HS-5 (cell line): Measurements from ENCODE around the gene C18orf32.
"Not testable (repeated sequence)": the region's sequence is repeated elsewhere in the genome, so short reads cannot be mapped to it uniquely, and the experiment has no call there.

ENCODE experiments used
- DNase-seq: peaks from one replicate; pipeline ENCODE4 v3.0.0-alpha.2; 2012; ENCODE audit warnings: low read depth

C18orf32 gene

GRCh38 chr18:49486953-49487710 lies at the start of gene C18orf32:
C18orf32 (minus strand) TSS chr18:49487234; CDS start chr18:49483748, 3,486 bp downstream.
- peak; percentile 61 for DNase-seq

- no peak for DNase-seq
These were observed 48.0 kb upstream of the C18orf32 start for GRCh38 chr18:49534846-49535601.

- no peak for DNase-seq
These were observed 44.7 kb upstream of the C18orf32 start for GRCh38 chr18:49531678-49532153.

GRCh38 chr18:49529596-49529995 lies 42.6 kb upstream of the C18orf32 start:
- no peak for DNase-seq

- no peak for DNase-seq
These were observed 40.7 kb upstream of the C18orf32 start for GRCh38 chr18:49527631-49528327.

GRCh38 chr18:49525981-49526380 lies 38.9 kb upstream of the C18orf32 start:
- no peak for DNase-seq

GRCh38 chr18:49524951-49525350 lies 37.9 kb upstream of the C18orf32 start:
- no peak for DNase-seq

- no peak for DNase-seq
These were observed 37.3 kb upstream of the C18orf32 start for GRCh38 chr18:49524349-49524748.

- DNase-seq = not testable (repeated sequence)
These were observed 36.6 kb upstream of the C18orf32 start for GRCh38 chr18:49523580-49524093.

- no peak for DNase-seq
These were observed 34.3 kb upstream of the C18orf32 start for GRCh38 chr18:49521216-49521835.

GRCh38 chr18:49520661-49521145 lies 33.7 kb upstream of the C18orf32 start:
- no peak for DNase-seq

GRCh38 chr18:49519101-49519971 lies 32.3 kb upstream of the C18orf32 start:
- no peak for DNase-seq

- DNase-seq = no peak
These were observed 30.4 kb upstream of the C18orf32 start for GRCh38 chr18:49517483-49517882.

- no peak for DNase-seq
These were observed 28.5 kb upstream of the C18orf32 start for GRCh38 chr18:49515516-49515915.

GRCh38 chr18:49515003-49515402 lies 28.0 kb upstream of the C18orf32 start:
- DNase-seq = not testable (repeated sequence)

- no peak for DNase-seq
These were observed 27.5 kb upstream of the C18orf32 start for GRCh38 chr18:49514577-49514976.

GRCh38 chr18:49512876-49513275 lies 25.8 kb upstream of the C18orf32 start:
- DNase-seq = not testable (repeated sequence)

- no peak for DNase-seq
These were observed 23.5 kb upstream of the C18orf32 start for GRCh38 chr18:49510393-49511115.

- not testable (repeated sequence) for DNase-seq
These were observed 19.4 kb upstream of the C18orf32 start for GRCh38 chr18:49506438-49506837.

GRCh38 chr18:49503931-49504330 lies 16.9 kb upstream of the C18orf32 start:
- DNase-seq = no peak
